WTC11 (cell line): ENCODE results near the gene FFAR4. TPM values are rescaled to one million over a fixed set of nuclear protein-coding genes. Genes with fewer than 3 reads are reported as not detected.

Source experiments
- ATAC-seq: fragments of 200-7000 bp; cut with Tn5 transposase; 2 replicates; pipeline ENCODE4 v1.10.0; 2021; ENCODE audit warnings: mild to moderate bottlenecking, moderate library complexity
- CTCF ChIA-PET: fragments of 300-600 bp; sonication (Branson Sonifier 250); formaldehyde crosslinking; loops from one replicate; lab custom pipeline; 2021; ENCODE audit warnings: antibody characterized with exemption; lab: Charles Lee
- POLR2A ChIA-PET: fragments of 350-600 bp; sonication (Branson Sonifier 250); formaldehyde crosslinking; loops from one replicate; lab custom pipeline; 2021; ENCODE audit warnings: antibody characterized with exemption; lab: Charles Lee
- DNase-seq: peaks from one replicate; pipeline ENCODE4 v3.0.0; 2021; ENCODE audit warnings: low spot score
- H3K27ac Mint-ChIP-seq: 2 replicates; pipeline ENCODE4 v1.8.0; 2021; ENCODE audit warnings: mixed read lengths
- H3K27me3 Mint-ChIP-seq: 2 replicates; pipeline ENCODE4 v1.8.0; 2021; ENCODE audit warnings: low read depth, mild to moderate bottlenecking, moderate library complexity, mixed read lengths
- H3K36me3 Mint-ChIP-seq: 2 replicates; pipeline ENCODE4 v1.8.0; 2021; ENCODE audit warnings: mixed read lengths
- H3K4me1 Mint-ChIP-seq: 2 replicates; pipeline ENCODE4 v1.8.0; 2022; ENCODE audit warnings: mixed read lengths
- H3K4me3 Mint-ChIP-seq: 2 replicates; pipeline ENCODE4 v1.8.0; 2021; ENCODE audit warnings: mild to moderate bottlenecking, moderate library complexity, mixed read lengths
- H3K9me3 Mint-ChIP-seq: 2 replicates; pipeline ENCODE4 v1.8.0; 2021; ENCODE audit warnings: mixed read lengths
- ATF1 ChIP-seq: sonication (generic); formaldehyde crosslinking; IDR thresholded peaks from 2 replicates; pipeline ENCODE4 v1.8.1; 2023; ENCODE audit warnings: mild to moderate bottlenecking, moderate library complexity, missing genetic modification reagents
- CREB1 ChIP-seq: sonication (generic); formaldehyde crosslinking; IDR thresholded peaks from 2 replicates; pipeline ENCODE4 v1.8.0; 2023; ENCODE audit warnings: mild to moderate bottlenecking, missing genetic modification reagents
- JUN ChIP-seq: sonication (generic); formaldehyde crosslinking; IDR thresholded peaks from 2 replicates; pipeline ENCODE4 v1.8.0; 2023; ENCODE audit warnings: mild to moderate bottlenecking, missing genetic modification reagents
- MXD4 ChIP-seq: fragments of 250-450 bp; sonication (Bioruptor Pico); IDR thresholded peaks from 2 replicates; pipeline ENCODE4 v1.8.0; 2021; ENCODE audit warnings: mild to moderate bottlenecking, moderate library complexity, borderline replicate concordance
- NR2C2 ChIP-seq: sonication (generic); formaldehyde crosslinking; IDR thresholded peaks from 2 replicates; pipeline ENCODE4 v1.8.0; 2022; ENCODE audit warnings: mild to moderate bottlenecking, missing genetic modification reagents
- NR3C1 ChIP-seq: sonication (generic); formaldehyde crosslinking; conservative IDR thresholded peaks from 2 replicates; pipeline ENCODE4 v1.8.1; 2023; ENCODE audit warnings: low read depth, mild to moderate bottlenecking, missing genetic modification reagents
- SMAD4 ChIP-seq: sonication (generic); formaldehyde crosslinking; IDR thresholded peaks from 2 replicates; pipeline ENCODE4 v1.8.0; 2022; ENCODE audit warnings: mild to moderate bottlenecking, missing genetic modification reagents
- ZNF219 ChIP-seq: sonication (generic); formaldehyde crosslinking; IDR thresholded peaks from 2 replicates; pipeline ENCODE4 v1.8.0; 2023; ENCODE audit warnings: missing genetic modification reagents, mild to moderate bottlenecking, borderline replicate concordance
- ZNF232 ChIP-seq: sonication (generic); formaldehyde crosslinking; IDR thresholded peaks from 2 replicates; pipeline ENCODE4 v1.8.0; 2022; ENCODE audit warnings: mild to moderate bottlenecking, missing genetic modification reagents
- ZNF317 ChIP-seq: sonication (generic); formaldehyde crosslinking; IDR thresholded peaks from 2 replicates; pipeline ENCODE4 v1.8.1; 2023; ENCODE audit warnings: low read depth, mild to moderate bottlenecking, moderate library complexity, missing genetic modification reagents, borderline replicate concordance
- ZNF396 ChIP-seq: fragments of 250-450 bp; sonication (Bioruptor Pico); IDR thresholded peaks from 2 replicates; pipeline ENCODE4 v1.8.0; 2021; ENCODE audit warnings: mild to moderate bottlenecking, moderate library complexity, borderline replicate concordance
- total RNA-seq: library from RNA; stranded (reverse); gene quantifications from 3 replicates; pipeline ENCODE4 v1.2.3, GENCODE V29; 2021
- TF ChIP-seq, protein P1 (sequence below): sonication (generic); formaldehyde crosslinking; IDR thresholded peaks from 2 replicates; pipeline ENCODE4 v1.8.1; 2023; ENCODE audit warnings: mild to moderate bottlenecking, missing genetic modification reagents, borderline replicate concordance
- TF ChIP-seq, protein P2 (sequence below): sonication (generic); formaldehyde crosslinking; IDR thresholded peaks from 2 replicates; pipeline ENCODE4 v1.8.0; 2022; ENCODE audit warnings: mild to moderate bottlenecking, missing genetic modification reagents
- TF ChIP-seq, protein P3 (sequence below): sonication (generic); formaldehyde crosslinking; IDR thresholded peaks from 2 replicates; pipeline ENCODE4 v1.8.1; 2022; ENCODE audit warnings: mild to moderate bottlenecking, missing genetic modification reagents, moderate library complexity, borderline replicate concordance
- TF ChIP-seq, protein P4 (sequence below): fragments of 250-450 bp; sonication (Bioruptor Pico); IDR thresholded peaks from 2 replicates; pipeline ENCODE4 v1.9.0; 2021; ENCODE audit warnings: moderate library complexity, mild to moderate bottlenecking, inconsistent platforms, borderline replicate concordance
- TF ChIP-seq, protein P5 (sequence below): sonication (generic); formaldehyde crosslinking; IDR thresholded peaks from 2 replicates; pipeline ENCODE4 v1.8.1; 2022; ENCODE audit warnings: low read depth, missing genetic modification reagents, borderline replicate concordance
- TF ChIP-seq, protein P6 (sequence below): sonication (generic); formaldehyde crosslinking; IDR thresholded peaks from 2 replicates; pipeline ENCODE4 v1.8.1; 2023; ENCODE audit warnings: mild to moderate bottlenecking, missing genetic modification reagents, moderate library complexity

The FFAR4 gene
- total RNA-seq, 1 experiment from 2014 or later, result 0.15 TPM

DNA sequence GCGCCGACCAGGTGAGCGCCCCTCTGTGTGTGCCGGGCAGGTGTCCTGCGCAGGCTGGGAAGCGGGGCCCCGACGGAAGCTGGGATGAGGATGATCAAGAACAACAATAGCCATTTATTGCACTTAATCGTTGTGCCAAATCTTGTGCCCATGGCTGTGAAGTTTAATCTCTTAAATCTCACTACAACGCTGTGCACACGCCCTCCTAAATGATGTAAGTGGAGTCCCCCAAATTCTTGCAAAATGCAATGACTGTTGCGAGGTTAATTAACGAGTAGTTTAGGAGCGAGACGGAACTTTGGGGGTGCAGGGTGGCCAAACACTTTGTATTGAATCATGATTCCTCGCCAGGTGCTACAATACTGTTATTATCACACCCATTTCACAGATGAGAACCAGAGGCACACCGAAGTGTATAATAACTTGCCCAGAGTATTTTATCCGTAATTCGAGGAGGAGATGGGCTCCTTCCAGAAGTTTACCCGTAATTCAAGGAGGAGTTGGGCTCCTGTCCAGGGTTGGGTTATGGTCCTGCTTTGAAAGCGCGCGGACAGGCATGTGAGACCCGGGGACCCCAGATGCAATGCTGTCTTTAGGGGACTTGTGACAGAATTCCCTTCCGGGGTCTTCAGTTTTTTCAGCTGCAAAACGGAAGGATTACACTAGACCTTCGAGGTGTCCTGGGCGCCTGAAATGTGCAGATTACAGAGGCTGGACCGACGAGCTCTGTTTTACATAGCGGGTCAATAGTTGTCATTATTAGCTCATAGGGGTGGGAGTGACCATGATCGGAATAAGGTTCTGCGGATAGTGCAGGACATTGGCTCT lies 1.0 kb downstream of the FFAR4 start (continued):
- TF ChIP-seq, protein P1, sequence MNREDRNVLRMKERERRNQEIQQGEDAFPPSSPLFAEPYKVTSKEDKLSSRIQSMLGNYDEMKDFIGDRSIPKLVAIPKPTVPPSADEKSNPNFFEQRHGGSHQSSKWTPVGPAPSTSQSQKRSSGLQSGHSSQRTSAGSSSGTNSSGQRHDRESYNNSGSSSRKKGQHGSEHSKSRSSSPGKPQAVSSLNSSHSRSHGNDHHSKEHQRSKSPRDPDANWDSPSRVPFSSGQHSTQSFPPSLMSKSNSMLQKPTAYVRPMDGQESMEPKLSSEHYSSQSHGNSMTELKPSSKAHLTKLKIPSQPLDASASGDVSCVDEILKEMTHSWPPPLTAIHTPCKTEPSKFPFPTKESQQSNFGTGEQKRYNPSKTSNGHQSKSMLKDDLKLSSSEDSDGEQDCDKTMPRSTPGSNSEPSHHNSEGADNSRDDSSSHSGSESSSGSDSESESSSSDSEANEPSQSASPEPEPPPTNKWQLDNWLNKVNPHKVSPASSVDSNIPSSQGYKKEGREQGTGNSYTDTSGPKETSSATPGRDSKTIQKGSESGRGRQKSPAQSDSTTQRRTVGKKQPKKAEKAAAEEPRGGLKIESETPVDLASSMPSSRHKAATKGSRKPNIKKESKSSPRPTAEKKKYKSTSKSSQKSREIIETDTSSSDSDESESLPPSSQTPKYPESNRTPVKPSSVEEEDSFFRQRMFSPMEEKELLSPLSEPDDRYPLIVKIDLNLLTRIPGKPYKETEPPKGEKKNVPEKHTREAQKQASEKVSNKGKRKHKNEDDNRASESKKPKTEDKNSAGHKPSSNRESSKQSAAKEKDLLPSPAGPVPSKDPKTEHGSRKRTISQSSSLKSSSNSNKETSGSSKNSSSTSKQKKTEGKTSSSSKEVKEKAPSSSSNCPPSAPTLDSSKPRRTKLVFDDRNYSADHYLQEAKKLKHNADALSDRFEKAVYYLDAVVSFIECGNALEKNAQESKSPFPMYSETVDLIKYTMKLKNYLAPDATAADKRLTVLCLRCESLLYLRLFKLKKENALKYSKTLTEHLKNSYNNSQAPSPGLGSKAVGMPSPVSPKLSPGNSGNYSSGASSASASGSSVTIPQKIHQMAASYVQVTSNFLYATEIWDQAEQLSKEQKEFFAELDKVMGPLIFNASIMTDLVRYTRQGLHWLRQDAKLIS, result no peak
- TF ChIP-seq ZNF232 (CRISPR knock-in tag) (no peak), ZNF317 (CRISPR knock-in tag) (no peak), MXD4 (CRISPR knock-in tag) (no peak)

DNA sequence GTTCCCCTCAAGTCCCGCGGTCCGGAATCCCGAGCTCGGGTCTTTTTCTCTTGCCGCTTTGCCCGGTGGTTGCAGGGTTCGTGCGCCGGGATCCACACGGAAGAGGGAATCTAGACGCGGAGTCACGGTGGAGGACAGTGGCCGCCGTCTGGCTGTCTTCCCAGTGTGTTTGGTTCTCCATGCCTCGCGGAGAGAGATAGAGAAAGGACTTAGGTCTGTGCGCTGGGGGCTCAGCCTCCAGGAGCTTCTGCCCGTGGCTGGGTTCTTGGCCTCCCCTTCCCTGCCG lies 1.6 kb downstream of the FFAR4 start:
- TF ChIP-seq CREB1 (CRISPR knock-in tag), result no peak
- TF ChIP-seq NR3C1, result no peak
- TF ChIP-seq, protein P2, sequence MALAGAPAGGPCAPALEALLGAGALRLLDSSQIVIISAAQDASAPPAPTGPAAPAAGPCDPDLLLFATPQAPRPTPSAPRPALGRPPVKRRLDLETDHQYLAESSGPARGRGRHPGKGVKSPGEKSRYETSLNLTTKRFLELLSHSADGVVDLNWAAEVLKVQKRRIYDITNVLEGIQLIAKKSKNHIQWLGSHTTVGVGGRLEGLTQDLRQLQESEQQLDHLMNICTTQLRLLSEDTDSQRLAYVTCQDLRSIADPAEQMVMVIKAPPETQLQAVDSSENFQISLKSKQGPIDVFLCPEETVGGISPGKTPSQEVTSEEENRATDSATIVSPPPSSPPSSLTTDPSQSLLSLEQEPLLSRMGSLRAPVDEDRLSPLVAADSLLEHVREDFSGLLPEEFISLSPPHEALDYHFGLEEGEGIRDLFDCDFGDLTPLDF (CRISPR knock-in tag), result no peak
- TF ChIP-seq, protein P3, sequence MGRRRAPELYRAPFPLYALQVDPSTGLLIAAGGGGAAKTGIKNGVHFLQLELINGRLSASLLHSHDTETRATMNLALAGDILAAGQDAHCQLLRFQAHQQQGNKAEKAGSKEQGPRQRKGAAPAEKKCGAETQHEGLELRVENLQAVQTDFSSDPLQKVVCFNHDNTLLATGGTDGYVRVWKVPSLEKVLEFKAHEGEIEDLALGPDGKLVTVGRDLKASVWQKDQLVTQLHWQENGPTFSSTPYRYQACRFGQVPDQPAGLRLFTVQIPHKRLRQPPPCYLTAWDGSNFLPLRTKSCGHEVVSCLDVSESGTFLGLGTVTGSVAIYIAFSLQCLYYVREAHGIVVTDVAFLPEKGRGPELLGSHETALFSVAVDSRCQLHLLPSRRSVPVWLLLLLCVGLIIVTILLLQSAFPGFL (CRISPR knock-in tag), result no peak
- no peak for TF ChIP-seq ZNF232 (CRISPR knock-in tag)
- TF ChIP-seq NR2C2 (CRISPR knock-in tag), result no peak
- TF ChIP-seq, protein P4, sequence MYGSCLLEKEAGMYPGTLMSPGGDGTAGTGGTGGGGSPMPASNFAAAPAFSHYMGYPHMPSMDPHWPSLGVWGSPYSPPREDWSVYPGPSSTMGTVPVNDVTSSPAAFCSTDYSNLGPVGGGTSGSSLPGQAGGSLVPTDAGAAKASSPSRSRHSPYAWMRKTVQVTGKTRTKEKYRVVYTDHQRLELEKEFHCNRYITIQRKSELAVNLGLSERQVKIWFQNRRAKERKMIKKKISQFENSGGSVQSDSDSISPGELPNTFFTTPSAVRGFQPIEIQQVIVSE (CRISPR knock-in tag), result no peak
- no peak for TF ChIP-seq JUN (CRISPR knock-in tag)
- TF ChIP-seq ZNF396 (CRISPR knock-in tag), result no peak
- TF ChIP-seq ATF1 (CRISPR knock-in tag), result no peak
- no peak for TF ChIP-seq SMAD4 (CRISPR knock-in tag)
- TF ChIP-seq, protein P5, sequence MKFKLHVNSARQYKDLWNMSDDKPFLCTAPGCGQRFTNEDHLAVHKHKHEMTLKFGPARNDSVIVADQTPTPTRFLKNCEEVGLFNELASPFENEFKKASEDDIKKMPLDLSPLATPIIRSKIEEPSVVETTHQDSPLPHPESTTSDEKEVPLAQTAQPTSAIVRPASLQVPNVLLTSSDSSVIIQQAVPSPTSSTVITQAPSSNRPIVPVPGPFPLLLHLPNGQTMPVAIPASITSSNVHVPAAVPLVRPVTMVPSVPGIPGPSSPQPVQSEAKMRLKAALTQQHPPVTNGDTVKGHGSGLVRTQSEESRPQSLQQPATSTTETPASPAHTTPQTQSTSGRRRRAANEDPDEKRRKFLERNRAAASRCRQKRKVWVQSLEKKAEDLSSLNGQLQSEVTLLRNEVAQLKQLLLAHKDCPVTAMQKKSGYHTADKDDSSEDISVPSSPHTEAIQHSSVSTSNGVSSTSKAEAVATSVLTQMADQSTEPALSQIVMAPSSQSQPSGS, result no peak
- TF ChIP-seq ZNF219 (CRISPR knock-in tag), result no peak
- TF ChIP-seq MXD4 (CRISPR knock-in tag), result no peak
- TF ChIP-seq, protein P6, sequence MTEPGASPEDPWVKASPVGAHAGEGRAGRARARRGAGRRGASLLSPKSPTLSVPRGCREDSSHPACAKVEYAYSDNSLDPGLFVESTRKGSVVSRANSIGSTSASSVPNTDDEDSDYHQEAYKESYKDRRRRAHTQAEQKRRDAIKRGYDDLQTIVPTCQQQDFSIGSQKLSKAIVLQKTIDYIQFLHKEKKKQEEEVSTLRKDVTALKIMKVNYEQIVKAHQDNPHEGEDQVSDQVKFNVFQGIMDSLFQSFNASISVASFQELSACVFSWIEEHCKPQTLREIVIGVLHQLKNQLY, result no peak

More for the DNA sequence above, 1.6 kb downstream of the FFAR4 start:
- H3K9me3 Mint-ChIP-seq, result no peaks in the 10 kb centered on the region
- CTCF ChIA-PET, result interaction anchor here (0.8 to 1.9 kb wide), 6 partner anchors 9 to 254 kb away, joined by 3 to 18 read pairs (median 6); no protein-coding TSS in a partner anchor
- peak overlapping the region; percentile 86 for H3K4me3 Mint-ChIP-seq
- H3K4me1 Mint-ChIP-seq, result peaks cover 21% of the 10 kb centered on the region
- H3K27ac Mint-ChIP-seq, result no peak overlapping the region
- POLR2A ChIA-PET, result no interaction called here
- peaks cover 90% of the 10 kb centered on the region for H3K27me3 Mint-ChIP-seq
- ATAC-seq (no peak), DNase-seq (peak; percentile 18)
- no peaks in the 10 kb centered on the region for H3K36me3 Mint-ChIP-seq
